GM19023 (cell line): Measurements from ENCODE around the gene SEMA3B.

Experiments used
- ATAC-seq: cut with Tn5 transposase; IDR thresholded peaks from one replicate; pipeline ENCODE4 v1.9.1; 2021; ENCODE audit warnings: mild to moderate bottlenecking, moderate library complexity; ENCODE audit not compliant: unreplicated experiment

Gene SEMA3B

DNA sequence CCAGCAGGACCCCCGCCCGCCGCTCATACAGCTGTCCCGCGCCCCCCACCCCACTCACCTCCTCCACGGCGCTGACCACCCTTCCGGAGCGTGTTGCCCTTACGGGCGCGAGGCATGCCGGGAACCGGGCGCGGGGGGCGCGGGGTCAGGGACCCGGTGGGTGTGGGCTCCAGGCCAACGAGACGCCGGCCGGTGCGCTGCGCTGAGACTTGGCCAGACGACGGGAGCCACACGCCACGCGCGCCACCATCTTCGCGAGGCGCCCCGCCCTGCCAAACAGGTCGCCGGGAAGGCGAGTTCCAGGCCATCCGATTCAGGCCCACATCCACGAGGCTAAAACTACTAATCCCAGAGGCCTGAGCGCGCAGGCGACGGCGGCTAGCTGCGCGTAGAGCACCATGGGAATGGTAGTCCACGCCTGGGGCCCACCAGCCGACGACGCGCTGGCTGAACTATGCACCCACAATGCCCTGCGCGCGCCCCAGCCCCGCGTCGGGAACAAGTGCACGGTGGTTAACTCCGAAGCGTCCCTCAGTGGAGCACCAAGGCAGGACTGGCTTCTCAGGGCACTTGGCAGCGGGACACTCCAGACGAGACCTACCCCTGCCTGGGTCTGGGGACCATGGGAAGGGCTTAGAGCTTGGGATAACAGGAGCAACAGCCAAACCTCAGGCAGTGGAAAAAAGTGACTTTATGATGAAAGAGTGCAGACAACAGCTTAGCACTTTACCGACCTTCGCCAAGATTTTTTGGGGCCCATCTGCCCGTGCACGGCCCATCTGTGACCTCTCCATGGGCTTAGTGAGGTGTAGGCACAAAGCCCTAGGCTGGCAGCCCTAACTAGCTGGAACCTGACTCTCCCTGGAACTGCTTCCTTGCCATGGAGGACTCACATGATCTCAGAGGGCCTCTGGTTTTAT is 23.5 kb downstream of the SEMA3B start, which contains the start of gene IFRD2:
TSS of gene IFRD2 (minus strand) at position 271 of the 920 bp plus-strand sequence. CDS start at position 116, 155 bp downstream.
- ATAC-seq: peak; percentile 95

DNA sequence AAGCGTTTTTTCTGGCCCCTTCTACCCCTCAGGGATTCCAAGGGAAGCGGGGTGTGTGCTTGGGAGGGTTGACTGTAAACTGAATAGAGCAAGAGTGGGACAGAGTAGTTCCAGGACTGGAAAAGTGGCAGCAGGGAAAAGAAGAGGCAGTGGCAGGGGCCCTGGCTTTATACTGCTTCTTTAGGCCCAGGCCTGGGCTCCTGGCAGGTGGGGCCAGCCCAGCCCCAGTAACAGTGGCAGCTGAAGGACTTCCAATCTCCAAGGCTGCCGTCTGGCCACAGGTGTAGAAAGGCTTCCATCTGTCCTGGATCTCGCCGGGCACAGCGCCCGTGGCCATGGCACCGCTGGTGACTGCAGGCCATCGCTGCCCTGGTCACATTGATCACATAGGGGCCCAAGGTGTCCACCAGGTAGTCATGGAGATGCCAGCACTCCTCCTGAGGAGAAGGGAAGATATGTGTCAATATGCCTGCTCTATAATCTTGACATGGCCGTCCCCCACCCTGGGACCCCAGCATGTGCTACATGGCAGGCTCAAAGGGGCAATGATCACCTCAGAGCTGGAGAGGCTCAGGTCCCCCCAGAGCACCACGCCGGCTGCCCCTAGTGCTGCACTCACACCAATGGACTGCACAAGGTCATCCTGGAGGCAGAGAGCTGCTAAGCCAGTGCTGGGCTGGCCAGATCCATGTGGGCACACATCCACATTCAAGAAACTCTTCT is 24.3 kb downstream of the SEMA3B start:
- no peak for ATAC-seq

DNA sequence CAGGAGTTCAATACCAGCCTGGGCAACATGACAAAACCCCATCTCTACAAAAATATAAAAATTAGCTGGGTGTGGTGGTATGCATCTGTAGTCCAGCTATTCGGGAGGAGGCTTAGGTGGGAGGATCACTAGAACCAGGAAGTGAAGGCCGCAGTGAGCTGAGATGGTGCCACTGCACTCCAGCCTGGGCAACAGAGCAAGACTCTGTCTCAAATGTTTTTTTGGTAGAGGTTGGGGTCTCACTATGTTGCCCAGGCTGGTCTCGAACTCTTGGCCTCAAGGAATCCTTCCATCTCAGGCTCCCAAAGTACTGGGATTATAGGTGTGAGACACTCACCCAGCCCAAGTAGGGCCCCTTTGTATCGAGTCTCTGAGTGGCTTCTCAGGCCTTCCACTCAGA is 25.1 kb downstream of the SEMA3B start:
- no peak for ATAC-seq

DNA sequence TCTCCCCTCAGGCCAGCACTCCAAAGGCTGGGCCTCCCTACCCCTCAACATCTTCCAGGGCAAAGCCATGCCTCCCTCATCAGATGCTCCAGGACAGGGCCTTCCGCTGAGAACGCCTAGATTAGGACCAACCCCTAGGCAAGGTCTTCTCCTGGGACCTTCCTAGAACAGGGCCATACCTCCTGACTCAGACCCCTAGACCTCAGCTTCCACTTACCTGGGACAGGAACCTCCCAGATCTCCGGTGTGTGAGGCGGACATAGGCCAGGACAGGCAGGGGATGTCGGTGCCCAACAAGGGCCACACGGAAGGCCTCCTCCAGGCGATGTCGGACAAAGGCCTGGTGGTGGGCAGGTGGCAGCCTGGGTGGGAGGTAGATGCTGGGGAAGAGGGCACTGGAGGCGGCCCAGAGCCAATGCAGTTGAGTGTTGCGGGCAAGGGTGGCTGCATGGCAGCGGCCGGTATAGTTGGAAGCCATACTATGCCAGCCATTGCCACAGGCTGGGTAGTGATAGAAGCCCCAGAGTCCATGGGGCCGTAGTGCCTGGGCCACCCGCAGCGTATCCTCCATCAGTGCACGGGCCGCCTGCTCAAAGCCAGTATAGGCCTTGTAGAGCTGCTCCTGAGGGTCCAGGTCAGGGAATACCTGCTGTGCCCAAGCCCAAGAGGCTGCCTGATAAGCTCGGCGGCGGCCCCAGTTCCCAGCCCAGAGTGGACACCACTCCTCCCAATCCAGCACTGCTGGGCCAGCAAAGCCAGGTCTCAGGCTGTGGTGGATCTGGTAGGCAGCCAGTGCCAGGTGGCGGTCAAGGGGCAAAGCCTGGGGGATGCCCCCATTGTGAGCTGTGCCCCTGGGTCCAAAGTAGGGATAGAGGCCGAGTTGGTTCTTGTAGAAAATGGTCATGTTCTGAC is 25.8 kb downstream of the SEMA3B start:
- ATAC-seq: no peak

DNA sequence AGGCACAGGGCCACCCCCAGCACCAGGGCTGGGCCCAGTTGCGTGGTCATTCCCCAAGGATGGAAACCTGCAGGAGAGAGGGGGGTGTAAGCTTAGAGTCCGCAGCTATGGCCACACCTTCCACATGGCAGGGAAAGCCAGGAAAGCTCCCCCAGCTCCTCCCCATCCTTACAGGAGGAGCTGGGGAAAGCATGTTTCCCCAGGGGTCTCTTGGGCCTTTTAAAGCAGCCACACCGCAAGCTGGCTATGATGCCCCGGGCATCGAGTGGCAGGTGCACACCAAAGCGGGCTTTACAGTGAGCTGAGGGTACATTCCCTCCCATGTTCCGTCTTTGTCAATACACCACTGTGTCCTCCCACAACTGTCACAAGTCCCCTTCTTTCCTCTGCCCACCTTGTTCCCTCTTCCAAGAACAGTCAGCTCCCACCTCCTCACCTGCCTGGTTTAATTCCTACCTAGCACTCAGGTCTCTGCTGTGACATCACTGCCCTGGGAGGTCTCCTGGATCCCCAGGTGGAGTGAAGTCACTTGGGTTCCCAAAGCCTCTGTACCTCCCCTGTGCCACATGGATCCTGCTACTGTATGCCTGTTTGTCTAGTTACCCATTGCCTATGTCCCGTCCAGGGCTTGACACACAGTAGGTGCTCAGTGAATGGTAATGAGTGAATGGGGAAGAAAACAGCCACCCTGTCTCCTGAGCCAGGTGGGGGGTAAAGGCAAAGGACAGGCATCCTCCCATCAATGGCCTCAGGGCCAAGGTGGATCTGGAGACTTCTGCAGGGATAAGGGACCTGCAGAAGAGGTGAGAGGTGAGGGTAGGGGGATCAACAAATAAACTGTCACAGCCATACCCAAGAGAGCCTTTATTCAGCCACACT is 26.8 kb downstream of the SEMA3B start:
- ATAC-seq: no peak

DNA sequence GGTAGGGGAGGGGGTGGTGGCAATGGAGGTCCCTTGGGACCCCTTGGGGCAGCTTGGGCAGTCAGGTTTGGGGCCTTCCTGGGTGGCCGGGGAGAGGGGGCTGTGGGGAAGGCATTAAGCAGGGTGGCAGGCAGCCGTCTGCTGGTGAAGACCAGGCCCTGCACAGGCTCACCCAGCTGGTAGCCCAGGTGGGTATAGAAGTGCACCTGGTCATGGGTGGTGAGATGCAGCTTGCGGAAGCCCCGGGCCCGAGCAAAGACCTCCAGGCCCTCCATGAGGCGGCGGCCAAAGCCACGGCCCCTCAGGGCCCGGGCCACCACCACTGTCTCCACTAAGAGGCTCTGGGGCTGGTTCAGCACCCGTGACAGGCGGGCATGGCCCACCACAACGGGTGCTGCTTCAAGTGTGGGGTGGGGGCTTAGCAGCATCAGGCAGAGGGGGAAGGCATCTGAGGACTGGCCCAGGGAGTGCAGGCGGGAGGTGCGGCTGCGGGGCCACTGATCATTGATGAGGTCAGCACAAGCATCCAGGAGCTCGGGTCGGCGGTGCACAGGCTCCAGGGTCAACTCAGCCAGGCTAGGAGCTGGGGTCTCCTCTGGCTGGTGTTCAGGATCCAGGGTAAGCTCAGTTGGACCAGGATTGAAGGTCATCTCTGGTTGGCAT is 27.9 kb downstream of the SEMA3B start:
- ATAC-seq: no peak

DNA sequence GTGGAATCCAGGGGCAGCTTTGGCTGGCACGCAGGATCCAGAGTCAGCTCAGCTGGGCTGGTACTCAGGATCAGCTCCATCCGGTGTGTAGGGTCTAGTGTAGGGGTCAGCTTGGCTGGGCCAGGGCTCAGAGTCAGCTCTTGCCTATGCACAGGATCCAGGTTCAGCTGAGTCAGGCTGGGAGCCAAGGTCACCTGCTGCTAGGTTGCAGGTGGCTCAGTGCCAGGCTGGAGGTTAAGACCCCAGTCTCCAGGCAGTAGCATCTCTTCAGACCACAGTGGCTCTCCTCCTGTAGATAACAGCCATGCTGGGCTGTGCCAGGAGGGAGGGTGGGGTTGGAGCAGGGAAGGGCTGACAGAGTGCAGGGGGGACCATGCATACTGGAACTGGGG is 28.4 kb downstream of the SEMA3B start:
- ATAC-seq: no peak

DNA sequence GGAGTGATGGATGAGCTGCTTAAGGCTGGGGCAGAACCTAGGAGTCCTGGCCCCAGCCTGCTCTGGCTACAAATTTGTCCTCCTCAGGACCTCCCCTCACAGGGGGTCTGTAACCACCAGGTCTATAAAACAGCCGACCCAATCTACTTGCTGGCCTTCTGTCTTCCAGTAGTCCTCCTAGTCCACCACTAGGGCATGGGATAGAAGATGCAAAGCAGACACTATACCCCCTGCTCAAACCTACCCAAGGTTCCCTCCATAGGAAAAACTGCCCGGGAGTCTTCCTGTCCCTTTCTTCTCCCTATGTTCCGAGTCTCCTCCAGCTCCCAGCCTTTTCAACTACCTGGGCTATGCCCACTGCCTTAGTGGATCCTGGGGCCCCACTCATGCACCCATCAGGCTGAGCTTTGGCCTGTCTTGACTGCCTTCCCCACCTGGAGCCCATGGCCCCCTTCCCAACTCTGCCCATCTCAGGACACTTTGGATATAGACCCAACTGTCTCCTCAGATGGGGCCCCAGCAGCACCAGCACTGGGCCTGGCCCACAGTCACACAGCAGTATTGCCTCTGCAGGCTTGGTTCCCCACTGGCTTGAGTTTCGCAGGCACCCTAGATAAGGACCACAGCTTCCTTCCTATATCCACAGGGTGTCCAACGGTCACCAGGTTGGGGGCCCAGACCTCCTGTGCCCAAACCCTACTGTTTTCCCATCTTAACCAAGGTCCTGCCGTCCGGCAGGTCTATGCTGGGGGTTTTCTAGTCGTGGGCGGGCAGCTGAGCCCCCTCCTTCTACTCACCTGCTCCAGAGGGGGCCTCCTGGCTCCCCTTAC is 29.2 kb downstream of the SEMA3B start:
- no peak for ATAC-seq

DNA sequence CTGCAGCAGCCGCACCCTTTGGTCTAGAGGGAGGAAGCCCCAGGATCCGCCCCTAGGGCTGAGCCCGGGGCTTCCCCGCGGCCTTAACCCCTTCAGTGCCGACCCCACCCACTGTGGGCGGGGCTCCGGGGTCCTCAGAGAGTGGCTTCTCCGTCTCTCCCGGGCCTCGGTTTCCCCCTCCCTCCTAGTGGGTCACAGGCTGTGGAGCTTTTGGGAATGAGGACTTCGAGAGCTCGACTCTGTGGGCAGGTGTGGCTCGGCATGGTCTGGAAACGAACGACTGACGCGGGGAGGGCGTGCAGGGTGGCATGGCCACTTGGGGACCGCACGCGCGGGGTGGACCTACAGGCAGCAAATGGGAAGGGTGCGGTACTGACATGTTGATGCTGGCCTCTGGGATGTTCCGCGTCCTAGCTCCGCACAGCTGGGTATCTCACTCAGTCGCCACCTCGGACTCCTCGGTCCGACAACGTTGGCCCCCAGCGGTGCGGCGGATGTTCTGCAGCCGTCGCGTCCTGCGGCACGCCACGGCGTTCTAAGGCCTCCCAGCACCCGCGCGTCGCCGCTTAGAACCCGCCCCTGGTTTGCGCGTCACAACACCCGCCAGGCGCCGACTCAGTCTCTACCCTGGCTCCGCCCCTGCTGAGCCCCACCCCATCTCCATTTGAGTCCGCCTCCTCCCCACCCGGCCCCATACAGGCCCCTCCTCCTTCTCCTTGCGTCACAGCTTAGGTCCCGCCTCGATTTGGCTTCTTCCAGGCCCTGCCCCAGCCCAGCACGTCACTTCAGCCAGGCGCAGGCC is 30.1 kb downstream of the SEMA3B start, which contains the start of the genes HYAL3 and NAA80:
TSS of gene HYAL3 (minus strand) at position 570 of the 802 bp plus-strand sequence. CDS start 3,803 bp downstream, outside the sequence.
TSS of gene NAA80 (minus strand) at position 570 of the 802 bp plus-strand sequence. CDS start 1,942 bp downstream, outside the sequence.
- peak; percentile 89 for ATAC-seq

DNA sequence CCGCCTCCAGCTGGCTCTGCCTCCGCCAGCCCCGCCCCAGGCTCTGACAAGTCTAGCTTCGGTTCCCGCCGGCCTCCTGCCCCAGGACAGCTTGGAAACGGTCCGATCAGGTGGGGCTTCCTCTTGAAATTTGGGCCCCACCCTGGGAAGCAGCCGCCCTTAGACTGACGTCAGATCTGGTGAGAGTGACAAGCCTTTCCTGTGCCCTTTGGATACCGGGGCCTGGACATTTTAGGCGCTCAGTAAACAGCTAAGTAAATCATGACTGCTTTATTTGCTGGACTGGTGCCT is 30.6 kb downstream of the SEMA3B start:
- no peak for ATAC-seq

DNA sequence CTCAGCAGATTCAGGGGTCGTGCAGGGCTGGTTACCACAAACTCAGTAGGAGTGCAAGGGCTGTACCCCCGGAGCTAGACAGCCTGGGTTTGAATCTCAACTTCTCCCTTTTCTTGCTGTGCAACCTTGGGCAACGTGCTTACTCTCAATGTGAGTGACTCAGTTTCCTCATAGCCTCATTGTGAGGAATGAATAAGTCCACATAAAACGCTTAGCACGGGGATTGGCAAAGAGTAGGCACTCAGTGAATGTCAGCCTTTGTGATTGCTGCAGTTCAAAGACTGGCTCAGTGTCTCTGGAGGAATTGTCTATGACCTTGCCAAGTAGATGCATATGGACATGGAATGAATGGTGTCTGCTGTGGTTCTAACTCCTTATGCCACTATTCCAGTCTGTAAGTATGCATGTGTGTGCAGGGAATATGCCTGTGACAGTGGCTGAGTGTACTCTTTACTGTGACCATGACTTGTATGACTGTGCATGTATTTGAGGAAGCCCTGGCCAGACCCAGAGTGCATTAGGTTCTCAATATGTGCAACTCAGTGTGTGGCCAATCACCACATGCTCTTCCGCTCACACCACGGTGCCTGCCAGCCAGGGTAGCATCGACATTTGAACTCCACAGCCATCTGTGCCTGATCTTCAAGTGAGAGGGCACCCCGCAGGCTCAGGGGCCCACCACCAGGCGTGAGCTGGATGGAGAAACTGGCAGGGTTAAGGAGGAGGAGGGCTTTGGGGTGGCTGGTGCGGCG is 31.2 kb downstream of the SEMA3B start:
- ATAC-seq: no peak

DNA sequence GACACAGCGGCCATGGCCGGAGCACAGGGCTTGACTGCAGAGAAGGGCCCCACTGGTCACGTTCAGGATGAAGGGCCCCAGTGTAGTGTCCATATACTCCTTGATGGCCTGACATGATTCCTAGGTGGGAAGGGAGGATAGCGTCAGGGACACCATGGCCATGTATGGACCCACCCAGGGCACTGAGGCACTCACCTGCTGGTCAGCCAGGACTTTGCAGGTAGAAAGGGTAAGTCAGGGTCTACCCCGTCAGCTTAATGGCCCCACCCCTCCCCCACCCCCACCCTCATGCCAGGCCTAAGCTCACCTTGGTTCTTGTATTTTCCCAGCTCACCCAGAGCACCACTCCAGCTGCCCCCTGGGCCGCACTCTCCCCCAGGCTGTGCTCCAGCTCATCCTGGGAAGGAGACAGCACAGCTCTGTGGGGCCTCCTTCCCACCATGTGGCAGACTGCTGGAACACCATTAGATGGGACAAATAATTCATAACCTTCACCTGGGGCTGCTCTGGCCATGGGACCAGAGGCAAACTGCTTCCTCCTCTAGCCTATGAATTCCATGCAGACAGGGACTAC is 31.8 kb downstream of the SEMA3B start:
- ATAC-seq: no peak

DNA sequence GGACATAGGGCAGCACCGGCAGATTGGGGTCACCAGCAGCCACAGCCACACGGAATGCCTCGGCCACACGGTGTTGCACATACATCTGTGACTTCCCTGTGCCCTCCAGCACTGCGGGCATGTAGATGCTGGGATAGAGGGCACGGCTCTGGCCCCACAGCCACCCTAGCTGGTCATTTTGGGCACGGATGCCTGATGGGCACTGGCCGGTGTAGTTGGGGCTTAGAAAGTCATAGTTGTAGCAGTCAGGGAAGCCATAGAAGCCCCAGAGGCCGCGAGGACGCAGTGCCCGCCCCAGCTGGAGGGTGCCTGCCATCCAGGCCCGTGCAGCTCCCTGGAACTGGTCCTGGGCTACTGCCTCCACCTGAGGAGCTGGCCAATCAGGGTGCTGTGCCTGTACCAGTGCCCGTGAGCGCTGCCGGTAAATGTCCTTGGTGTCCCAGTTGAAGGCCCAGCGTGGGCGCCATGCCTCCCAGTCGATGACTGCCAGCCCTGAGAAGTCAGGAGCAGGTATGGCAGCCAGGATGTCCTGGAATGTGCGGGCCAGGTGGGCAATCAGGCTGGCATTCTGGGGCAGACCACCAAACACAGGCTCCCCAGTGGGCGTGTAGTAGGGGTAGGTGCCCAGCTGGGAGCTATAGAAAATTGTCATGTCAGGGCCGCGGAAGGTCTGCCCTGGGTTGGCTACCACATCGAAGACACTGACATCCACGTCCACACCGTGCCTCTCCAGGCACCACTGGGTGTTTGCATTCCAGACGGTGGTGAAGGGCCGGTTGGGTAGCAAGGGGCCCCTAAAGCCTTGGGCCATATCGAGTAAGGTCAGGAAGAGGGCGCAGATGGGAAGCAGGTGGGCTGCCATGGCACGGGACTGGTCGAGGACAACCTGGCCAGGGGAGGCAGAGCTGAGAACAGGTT is 33.4 kb downstream of the SEMA3B start:
- no peak for ATAC-seq

DNA sequence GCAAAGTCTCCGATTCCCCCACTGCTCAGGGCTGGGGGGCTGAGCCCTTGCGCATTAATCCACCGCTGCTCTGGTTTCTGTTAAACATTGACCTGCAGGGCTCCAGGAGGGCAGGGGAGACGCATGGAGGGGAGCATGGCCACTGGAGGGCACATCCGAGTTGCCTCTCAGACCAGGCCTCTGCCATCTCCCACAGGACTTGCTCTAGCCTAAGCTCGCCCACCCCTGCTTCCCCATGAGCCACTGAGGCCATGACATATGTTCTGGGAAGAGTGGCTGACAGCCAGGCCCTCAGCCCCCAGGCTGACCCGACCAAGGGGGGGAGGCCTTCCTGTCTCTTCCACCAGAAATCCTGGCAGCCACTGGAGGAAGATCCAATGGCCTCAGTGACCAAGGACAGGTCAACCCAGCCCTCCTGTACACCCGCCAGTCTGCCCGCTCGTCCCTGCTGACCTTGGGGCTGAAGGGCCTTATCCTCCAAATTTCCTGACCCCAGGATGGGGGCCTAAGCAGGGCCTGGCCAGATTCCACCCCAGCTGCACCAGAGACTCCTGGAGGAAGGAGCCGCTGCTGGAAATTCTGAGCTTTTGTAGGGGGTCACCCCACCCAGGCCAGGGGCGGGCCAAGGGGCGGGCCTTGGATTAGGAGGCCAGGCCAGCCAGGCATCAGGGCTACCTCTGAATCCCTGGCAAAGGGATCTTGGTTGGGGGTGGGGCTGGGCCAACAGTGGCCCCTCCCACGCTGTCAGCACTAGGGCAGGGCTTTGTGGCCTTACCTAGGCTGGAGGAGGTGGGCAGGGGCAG is 34.3 kb downstream of the SEMA3B start, which contains the start of gene HYAL1:
TSS of gene HYAL1 (minus strand) at position 562 of the 803 bp plus-strand sequence. CDS start 618 bp downstream, outside the sequence.
- ATAC-seq: no peak

DNA sequence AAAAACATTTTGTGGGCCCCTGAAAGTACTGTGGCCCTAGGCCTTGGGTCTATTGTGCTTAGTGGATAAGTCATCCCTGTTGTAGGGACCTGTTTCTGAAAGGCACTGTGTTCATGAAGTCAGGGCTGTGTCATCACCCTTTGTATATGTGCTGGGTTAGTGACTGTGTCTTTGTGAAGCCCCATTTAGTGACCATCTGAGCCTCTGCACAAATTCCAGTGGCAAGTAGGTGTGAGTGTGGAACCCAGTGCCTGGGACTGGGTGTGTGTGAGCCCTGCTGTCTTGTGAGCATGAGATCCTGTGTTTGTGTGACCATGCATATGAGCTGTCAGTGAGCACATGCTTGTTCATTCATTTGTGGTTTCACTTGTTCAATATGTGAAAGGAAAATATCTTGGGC is 35.7 kb downstream of the SEMA3B start:
- no peak for ATAC-seq
